Sigmoid colon (tissue), 7 donors: ENCODE results near the gene HGS. TPM values are rescaled to one million over a fixed set of nuclear protein-coding genes. Genes with fewer than 3 reads are reported as not detected.
"Not testable (repeated sequence)": the region's sequence is repeated elsewhere in the genome, so short reads cannot be mapped to it uniquely, and the experiment has no call there.

ENCODE experiments used
- DNase-seq: peaks from one replicate; pipeline ENCODE4 v3.0.0-alpha.2; 2019
- H3K27ac ChIP-seq, 4 donors: fragments of 200-600 bp; sonication (generic); one replicate each; pipeline ENCODE4 v1.5.1; 2016 to 2019; ENCODE audit warnings: mild to moderate bottlenecking in 1 of 4
- H3K27me3 ChIP-seq, 3 donors: fragments of 200-600 bp; sonication (generic); one replicate each; pipeline ENCODE4 v1.5.1; 2019; ENCODE audit warnings: mild to moderate bottlenecking in 1 of 3
- H3K36me3 ChIP-seq, 4 donors: fragments of 200-600 bp; sonication (generic); one replicate each; pipeline ENCODE4 v1.5.1; 2016 to 2019
- H3K4me1 ChIP-seq, 4 donors: fragments of 200-600 bp; sonication (generic); one replicate each; pipeline ENCODE4 v1.5.1; 2017 to 2019
- H3K4me3 ChIP-seq, 4 donors: fragments of 200-600 bp; sonication (generic); one replicate each; pipeline ENCODE4 v1.5.1; 2017 to 2019; ENCODE audit warnings: mild to moderate bottlenecking in 2 of 4, moderate library complexity in 1 of 4
- H3K9me3 ChIP-seq, 4 donors: fragments of 200-600 bp in 3 of 4; sonication (generic) in 3 of 4; one replicate each; pipeline versions ENCODE4 v1.5.1 to v1.6.1; 2013 to 2019
- CTCF ChIP-seq, 4 experiments: fragments of 450-650 bp in 3 of 4; fragments of 200-600 bp in 1 of 4; IDR thresholded peaks; one replicate each; pipeline ENCODE4 v1.5.1; 2016 to 2019; ENCODE audit warnings: antibody characterized with exemption in 4 of 4, mild to moderate bottlenecking in 3 of 4, moderate library complexity in 2 of 4
- EP300 ChIP-seq, 4 donors: sonication (generic); formaldehyde crosslinking; IDR thresholded peaks; one replicate each; pipeline ENCODE4 v1.6.1; 2017; ENCODE audit warnings: antibody characterized with exemption in 4 of 4
- POLR2A ChIP-seq, 2 donors: fragments of 450-650 bp; IDR thresholded peaks; one replicate each; pipeline ENCODE4 v1.6.1; 2016; ENCODE audit warnings: antibody characterized with exemption in 2 of 2, mild to moderate bottlenecking in 2 of 2, moderate library complexity in 2 of 2
- POLR2AphosphoS5 ChIP-seq, 4 donors: sonication (generic); formaldehyde crosslinking; IDR thresholded peaks; one replicate each; pipeline ENCODE4 v1.6.1; 2017; ENCODE audit warnings: antibody characterized with exemption in 4 of 4
- WGBS, 2 donors: extraction: QIAGEN DNeasy Blood & Tissue Kit; methylation state at CpG; one replicate each; pipeline ENCODE4 v1.1.7; 2013; 5-methylcytosine and 5-hydroxymethylcytosine counted together
- intact Hi-C: fragments of 100-400 bp; cut with DNase I; formaldehyde crosslinking; loops from one replicate; pipeline ENCODE4 v1.15.1; 2023
- polyA plus RNA-seq, 3 donors: library from polyadenylated mRNA; stranded (reverse); fragments of 200-250 nt; gene quantifications; one replicate each; pipeline ENCODE4 v1.2.3, GENCODE V29; 2013
- total RNA-seq, 4 donors: library from RNA; depleted of rRNA; stranded (reverse); fragments of >200 nt; gene quantifications; one replicate each; pipeline ENCODE4 v1.1.0, GENCODE V29; 2016
- donor health status: healthy with polysubstance abuse.
- donor health status: Bipolar disorder and iron deficiency.
- donor health status: healthy.

Gene HGS
- total and polyA plus RNA-seq, 7 donors = 36.7 to 143 (median 52.9) TPM

GRCh38 chr17:81672504-81672903 lies 11.3 kb upstream of the HGS start:
- 89 to 90% methylated on average over 18 of the region's 18 CpGs for WGBS, 2 donors
- Histone ChIP-seq H3K36me3 (peaks cover 9 to 56% (median 29%) of the 10 kb centered on the region in 4 donors), H3K4me3 (no peak overlapping the region), H3K27ac (no peak overlapping the region), H3K9me3 (no peaks in the 10 kb centered on the region), H3K4me1 (peaks cover 0 to 9% (median 8%) of the 10 kb centered on the region in 4 donors), H3K27me3 (no peaks in the 10 kb centered on the region)
- no peak for TF ChIP-seq POLR2AphosphoS5 (IDR thresholded peaks at IDR 0.05)
- no peak for TF ChIP-seq POLR2A (IDR thresholded peaks at IDR 0.05)
- intact Hi-C loops = no loop called here
- DNase-seq = no peak

GRCh38 chr17:81672954-81673353 lies 10.9 kb upstream of the HGS start:
- no peaks in the 10 kb centered on the region for H3K9me3 ChIP-seq
- H3K27ac ChIP-seq = no peak overlapping the region
- TF ChIP-seq POLR2A (IDR thresholded peaks at IDR 0.05) (no peak), EP300 (IDR thresholded peaks at IDR 0.05) (no peak), CTCF (IDR thresholded peaks at IDR 0.05) (no peak), POLR2AphosphoS5 (IDR thresholded peaks at IDR 0.05) (no peak)
- DNase-seq = no peak
- 92 to 96% methylated on average over 16 of the region's 16 CpGs for WGBS, 2 donors
- peaks cover 9 to 56% (median 29%) of the 10 kb centered on the region in 4 donors for H3K36me3 ChIP-seq
- H3K4me3 ChIP-seq = no peak overlapping the region
- H3K27me3 ChIP-seq = no peaks in the 10 kb centered on the region
- peaks cover 0 to 5% (median 4%) of the 10 kb centered on the region in 4 donors for H3K4me1 ChIP-seq
- intact Hi-C loops = no loop called here

GRCh38 chr17:81673561-81674258 lies 10.1 kb upstream of the HGS start:
- Histone ChIP-seq H3K27me3 (no peaks in the 10 kb centered on the region), H3K9me3 (no peaks in the 10 kb centered on the region), H3K36me3 (peaks cover 9 to 56% (median 29%) of the 10 kb centered on the region in 4 donors), H3K4me3 (no peak overlapping the region), H3K4me1 (no peaks in the 10 kb centered on the region), H3K27ac (no peak overlapping the region)
- intact Hi-C loops = no loop called here
- no peak for DNase-seq
- 86 to 91% methylated on average over 18 of the region's 18 CpGs for WGBS, 2 donors
- TF ChIP-seq CTCF (IDR thresholded peaks at IDR 0.05) (no peak), POLR2A (IDR thresholded peaks at IDR 0.05) (no peak), POLR2AphosphoS5 (IDR thresholded peaks at IDR 0.05) (no peak), EP300 (IDR thresholded peaks at IDR 0.05) (no peak)

GRCh38 chr17:81675515-81676221 lies 8.1 kb upstream of the HGS start:
- H3K4me1 ChIP-seq, H3K9me3 ChIP-seq, H3K27ac ChIP-seq, H3K4me3 ChIP-seq, DNase-seq, H3K27me3 ChIP-seq, intact Hi-C loops: not testable (repeated sequence)
- peak in 3 of 4 experiments; percentile 53 to 72 (median 58) for TF ChIP-seq CTCF (IDR thresholded peaks at IDR 0.05)
- peaks cover 9 to 46% (median 22%) of the 10 kb centered on the region in 4 donors for H3K36me3 ChIP-seq
- 41 to 50% methylated on average over 18 of the region's 18 CpGs for WGBS, 2 donors

GRCh38 chr17:81676906-81677305 lies 6.9 kb upstream of the HGS start:
- peaks cover 9 to 39% (median 13%) of the 10 kb centered on the region in 4 donors for H3K36me3 ChIP-seq
- TF ChIP-seq POLR2AphosphoS5 (IDR thresholded peaks at IDR 0.05) (no peak), EP300 (IDR thresholded peaks at IDR 0.05) (no peak), POLR2A (IDR thresholded peaks at IDR 0.05) (no peak)
- no peak overlapping the region for H3K4me3 ChIP-seq
- intact Hi-C loops = no loop called here
- 93 to 94% methylated on average over 17 of the region's 17 CpGs for WGBS, 2 donors
- H3K9me3 ChIP-seq = no peaks in the 10 kb centered on the region
- H3K27me3 ChIP-seq = no peaks in the 10 kb centered on the region
- no peak overlapping the region for H3K27ac ChIP-seq
- H3K4me1 ChIP-seq = peaks cover 0 to 3% (median 2%) of the 10 kb centered on the region in 4 donors
- no peak for DNase-seq
